OCI-LY7 (cell line): ENCODE data around the gene DNAJC18.

ENCODE experiments used
- CTCF ChIP-seq: fragments of 200-600 bp; sonication (generic); conservative IDR thresholded peaks from 2 replicates; pipeline ENCODE4 v1.5.1; 2014; ENCODE audit warnings: mild to moderate bottlenecking, antibody characterized with exemption, low read length, moderate library complexity, mixed read lengths
- EZH2phosphoT487 ChIP-seq: fragments of 200-600 bp; sonication (generic); IDR thresholded peaks from 2 replicates; pipeline ENCODE4 v1.6.1; 2018; ENCODE audit warnings: low read depth, borderline replicate concordance, mild to moderate bottlenecking, mixed run types, antibody characterized with exemption, low read length, moderate library complexity, mixed read lengths

- TF ChIP-seq CTCF: no peak
- TF ChIP-seq EZH2phosphoT487: no peak
Measured at GRCh38 chr5:139410993-139411828, 28.1 kb downstream of the DNAJC18 start.
